Common myeloid progenitor, CD34-positive (primary cell): Measurements from ENCODE around the gene MYLK.

Experiments
- CTCF ChIA-PET: fragments of 350-600 bp; sonication (Branson Sonifier 250); formaldehyde crosslinking; loops from one replicate; lab custom pipeline; 2021; ENCODE audit warnings: antibody characterized with exemption; lab: Charles Lee
- POLR2A ChIA-PET: fragments of 350-600 bp; sonication (Branson Sonifier 250); formaldehyde crosslinking; loops from one replicate; lab custom pipeline; 2021; ENCODE audit warnings: antibody characterized with exemption; lab: Charles Lee
- DNase-seq, 3 donors: peaks; one replicate each; pipeline versions ENCODE4 v3.0.0 to v3.0.0-alpha.2; 2013
- H3K27ac ChIP-seq, 2 experiments: 1 replicate in 1 of 2; 2 replicates in 1 of 2; pipeline ENCODE4 v1.7.0; 2013; ENCODE audit warnings: inconsistent platforms in 2 of 2, low read length in 2 of 2, mild to moderate bottlenecking in 2 of 2, low read depth in 1 of 2, moderate library complexity in 1 of 2; ENCODE audit not compliant: severe bottlenecking in 2 of 2, insufficient read depth in 1 of 2, poor library complexity in 1 of 2
- H3K27me3 ChIP-seq, 5 experiments: replicated peaks in 2 of 5; 1 replicate in 3 of 5; 2 replicates in 2 of 5; pipeline versions ENCODE4 v1.6.1 to v1.7.0; 2013; ENCODE audit warnings: low read length in 4 of 5, mild to moderate bottlenecking in 2 of 5, moderate library complexity in 2 of 5, inconsistent platforms in 1 of 5; ENCODE audit not compliant: insufficient read depth in 5 of 5, control insufficient read depth in 4 of 5
- H3K36me3 ChIP-seq, 4 experiments: 1 replicate in 2 of 4; 2 replicates in 2 of 4; pipeline versions ENCODE4 v1.6.1 to v1.7.0; 2013; ENCODE audit warnings: low read length in 3 of 4, control low read depth in 1 of 4, mild to moderate bottlenecking in 1 of 4; ENCODE audit not compliant: control insufficient read depth in 4 of 4, insufficient read depth in 4 of 4
- H3K4me1 ChIP-seq, 4 experiments: 1 replicate in 3 of 4; 2 replicates in 1 of 4; pipeline versions ENCODE4 v1.6.1 to v1.7.1; 2013; ENCODE audit warnings: low read length in 3 of 4, mild to moderate bottlenecking in 3 of 4, control low read depth in 1 of 4, inconsistent platforms in 1 of 4, moderate library complexity in 1 of 4; ENCODE audit not compliant: control insufficient read depth in 4 of 4, insufficient read depth in 4 of 4; ENCODE audit errors: control extremely low read depth in 1 of 4
- H3K4me3 ChIP-seq, 7 experiments: 1 replicate in 4 of 7; 2 replicates in 3 of 7; pipeline versions ENCODE4 v1.5.1 to v1.7.0; 2013; ENCODE audit warnings: mild to moderate bottlenecking in 7 of 7, low read length in 6 of 7, moderate library complexity in 6 of 7, inconsistent platforms in 2 of 7, low read depth in 2 of 7, control low read depth in 1 of 7; ENCODE audit not compliant: insufficient read depth in 4 of 7, control insufficient read depth in 1 of 7; ENCODE audit errors: extremely low read depth in 1 of 7
- H3K9me3 ChIP-seq, 5 experiments: 1 replicate in 4 of 5; 2 replicates in 1 of 5; pipeline versions ENCODE4 v1.6.1 to v1.7.1; 2013; ENCODE audit warnings: low read length in 4 of 5, mild to moderate bottlenecking in 2 of 5, inconsistent platforms in 1 of 5, low read depth in 1 of 5, moderate library complexity in 1 of 5; ENCODE audit not compliant: control insufficient read depth in 4 of 5, insufficient read depth in 2 of 5; ENCODE audit errors: control extremely low read depth in 1 of 5
- WGBS: methylation state at CpG from one replicate; pipeline ENCODE4 v1.1.5; 2013; ENCODE audit not compliant: insufficient coverage; 5-methylcytosine and 5-hydroxymethylcytosine counted together

Gene MYLK

GRCh38 chr3:123640311-123640710 lies 243.8 kb downstream of the MYLK start:
- Histone ChIP-seq H3K9me3 (no peaks in the 10 kb centered on the region), H3K27ac (no peak overlapping the region), H3K27me3 (no peaks in the 10 kb centered on the region), H3K4me3 (no peak overlapping the region), H3K4me1 (peaks cover 0 to 5% (median 0%) of the 10 kb centered on the region in 4 experiments), H3K36me3 (peaks cover 0 to 3% (median 1%) of the 10 kb centered on the region in 4 experiments)
- ChIA-PET CTCF (interaction anchor here (1.0 to 8.2 kb wide), 5 partner anchors 9 to 20 kb away, joined by 3 to 68 read pairs (median 3); no protein-coding TSS in a partner anchor), POLR2A (no interaction called here)
- 96% methylated on average over 15 of the region's 15 CpGs for WGBS
- DNase-seq, result no peak

- Histone ChIP-seq H3K27me3 (no peaks in the 10 kb centered on the region), H3K4me3 (no peak overlapping the region), H3K4me1 (peaks cover 0 to 13% (median 4%) of the 10 kb centered on the region in 4 experiments), H3K9me3 (no peaks in the 10 kb centered on the region), H3K27ac (no peak overlapping the region), H3K36me3 (peaks cover 0 to 7% (median 1%) of the 10 kb centered on the region in 4 experiments)
- CTCF ChIA-PET, result interaction anchor here (1.3 to 8.2 kb wide), 4 partner anchors 9 to 18 kb away, joined by 3 to 68 read pairs (median 5); no protein-coding TSS in a partner anchor
- DNase-seq, result peak in 1 of 3 donors; percentile 18
- POLR2A ChIA-PET, result no interaction called here
- WGBS, result 79% methylated on average over 13 of the region's 14 CpGs
Observed at GRCh38 chr3:123638936-123639689, 245.0 kb downstream of the MYLK start.

- no peaks in the 10 kb centered on the region for H3K27me3 ChIP-seq
- H3K4me1 ChIP-seq, result peaks cover 0 to 13% (median 4%) of the 10 kb centered on the region in 4 experiments
- WGBS, result 93% methylated on average over 5 of the region's 5 CpGs
- no peaks in the 10 kb centered on the region for H3K9me3 ChIP-seq
- no peak for DNase-seq
- ChIA-PET POLR2A (no interaction called here), CTCF (interaction anchor here (1.5 to 1.8 kb wide), 2 partner anchors 14 to 17 kb away, joined by 4 to 6 read pairs; no protein-coding TSS in a partner anchor)
- H3K4me3 ChIP-seq, result no peak overlapping the region
- no peak overlapping the region for H3K27ac ChIP-seq
- peaks cover 0 to 10% (median 1%) of the 10 kb centered on the region in 4 experiments for H3K36me3 ChIP-seq
Observed at GRCh38 chr3:123637841-123638240, 246.3 kb downstream of the MYLK start.

- CTCF ChIA-PET, result interaction anchor here (1.8 to 2.1 kb wide), 2 partner anchors 13 to 15 kb away, joined by 5 to 6 read pairs; no protein-coding TSS in a partner anchor
- Histone ChIP-seq H3K27ac (no peak overlapping the region), H3K4me1 (peaks cover 0 to 13% (median 5%) of the 10 kb centered on the region in 4 experiments), H3K4me3 (no peak overlapping the region), H3K27me3 (no peaks in the 10 kb centered on the region), H3K36me3 (peaks cover 0 to 10% (median 1%) of the 10 kb centered on the region in 4 experiments), H3K9me3 (no peaks in the 10 kb centered on the region)
- no peak for DNase-seq
- WGBS, result 98% methylated on average over 7 of the region's 7 CpGs
- POLR2A ChIA-PET, result no interaction called here
Observed at GRCh38 chr3:123637131-123637530, 247.0 kb downstream of the MYLK start.

- no peaks in the 10 kb centered on the region for H3K9me3 ChIP-seq
- H3K4me1 ChIP-seq, result peaks cover 0 to 13% (median 7%) of the 10 kb centered on the region in 4 experiments
- no peaks in the 10 kb centered on the region for H3K27me3 ChIP-seq
- ChIA-PET CTCF (interaction anchor here (2.1 kb wide), 1 partner anchor 16 kb away, joined by 5 read pairs; no protein-coding TSS in a partner anchor), POLR2A (no interaction called here)
- H3K27ac ChIP-seq, result no peak overlapping the region
- H3K4me3 ChIP-seq, result no peak overlapping the region
- peaks cover 0 to 10% (median 1%) of the 10 kb centered on the region in 4 experiments for H3K36me3 ChIP-seq
- WGBS, result 94% methylated on average over 6 of the region's 8 CpGs
- DNase-seq, result no peak
Observed at GRCh38 chr3:123636431-123636841, 247.7 kb downstream of the MYLK start.

GRCh38 chr3:123635717-123636116 lies 248.4 kb downstream of the MYLK start:
- H3K9me3 ChIP-seq, result no peaks in the 10 kb centered on the region
- CTCF ChIA-PET, result interaction anchor here (2.1 kb wide), 1 partner anchor 17 kb away, joined by 5 read pairs; no protein-coding TSS in a partner anchor
- DNase-seq, result no peak
- no peak overlapping the region for H3K27ac ChIP-seq
- POLR2A ChIA-PET, result no interaction called here
- peaks cover 0 to 13% (median 1%) of the 10 kb centered on the region in 4 experiments for H3K36me3 ChIP-seq
- no peak overlapping the region for H3K4me3 ChIP-seq
- peaks cover 0 to 13% (median 7%) of the 10 kb centered on the region in 4 experiments for H3K4me1 ChIP-seq
- H3K27me3 ChIP-seq, result no peaks in the 10 kb centered on the region
- WGBS, result 100% methylated on average over 2 of the region's 4 CpGs

- ChIA-PET POLR2A (no interaction called here), CTCF (interaction anchor here (1.0 to 2.1 kb wide), 3 partner anchors 14 to 17 kb away, joined by 4 to 7 read pairs (median 5); no protein-coding TSS in a partner anchor)
- H3K9me3 ChIP-seq, result no peaks in the 10 kb centered on the region
- H3K4me3 ChIP-seq, result no peak overlapping the region
- peaks cover 0 to 17% (median 1%) of the 10 kb centered on the region in 4 experiments for H3K36me3 ChIP-seq
- no peak overlapping the region for H3K27ac ChIP-seq
- H3K27me3 ChIP-seq, result no peaks in the 10 kb centered on the region
- WGBS, result 100% methylated on average over 4 of the region's 4 CpGs
- DNase-seq, result peak in 1 of 3 donors; percentile 8
- peaks cover 0 to 13% (median 7%) of the 10 kb centered on the region in 4 experiments for H3K4me1 ChIP-seq
Observed at GRCh38 chr3:123635217-123635616, 248.9 kb downstream of the MYLK start.
